ENCODE data around the gene ZNF793. TPM values are rescaled to one million over a fixed set of nuclear protein-coding genes. Genes with fewer than 3 reads are reported as not detected.

ZNF793 gene
- total and polyA plus RNA-seq, 2 experiments from 2014 or later = 8.0 to 11.4 TPM

DNA sequence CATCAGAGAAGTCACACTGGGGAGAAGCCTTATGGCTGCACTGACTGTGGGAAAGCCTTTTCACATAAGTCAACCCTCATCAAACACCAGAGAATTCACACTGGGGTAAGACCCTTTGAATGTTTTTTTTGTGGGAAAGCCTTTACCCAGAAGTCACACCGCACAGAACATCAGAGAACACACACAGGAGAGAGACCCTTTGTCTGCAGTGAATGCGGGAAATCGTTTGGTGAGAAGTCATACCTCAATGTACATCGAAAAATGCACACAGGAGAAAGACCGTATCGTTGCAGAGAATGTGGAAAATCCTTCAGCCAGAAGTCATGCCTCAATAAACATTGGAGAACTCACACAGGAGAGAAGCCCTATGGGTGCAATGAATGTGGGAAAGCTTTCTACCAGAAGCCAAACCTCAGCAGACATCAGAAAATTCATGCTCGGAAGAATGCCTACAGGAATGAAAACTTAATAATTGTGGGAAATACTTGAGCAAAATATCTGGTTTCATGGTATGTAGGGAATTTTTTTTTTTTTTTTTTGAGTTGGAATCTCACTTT is 30.7 kb downstream of the ZNF793 start (continued):
- no peak for TF ChIP-seq ZNF462 (CRISPR knock-in tag; IDR thresholded peaks at IDR 0.05)
- TF ChIP-seq, protein P1, sequence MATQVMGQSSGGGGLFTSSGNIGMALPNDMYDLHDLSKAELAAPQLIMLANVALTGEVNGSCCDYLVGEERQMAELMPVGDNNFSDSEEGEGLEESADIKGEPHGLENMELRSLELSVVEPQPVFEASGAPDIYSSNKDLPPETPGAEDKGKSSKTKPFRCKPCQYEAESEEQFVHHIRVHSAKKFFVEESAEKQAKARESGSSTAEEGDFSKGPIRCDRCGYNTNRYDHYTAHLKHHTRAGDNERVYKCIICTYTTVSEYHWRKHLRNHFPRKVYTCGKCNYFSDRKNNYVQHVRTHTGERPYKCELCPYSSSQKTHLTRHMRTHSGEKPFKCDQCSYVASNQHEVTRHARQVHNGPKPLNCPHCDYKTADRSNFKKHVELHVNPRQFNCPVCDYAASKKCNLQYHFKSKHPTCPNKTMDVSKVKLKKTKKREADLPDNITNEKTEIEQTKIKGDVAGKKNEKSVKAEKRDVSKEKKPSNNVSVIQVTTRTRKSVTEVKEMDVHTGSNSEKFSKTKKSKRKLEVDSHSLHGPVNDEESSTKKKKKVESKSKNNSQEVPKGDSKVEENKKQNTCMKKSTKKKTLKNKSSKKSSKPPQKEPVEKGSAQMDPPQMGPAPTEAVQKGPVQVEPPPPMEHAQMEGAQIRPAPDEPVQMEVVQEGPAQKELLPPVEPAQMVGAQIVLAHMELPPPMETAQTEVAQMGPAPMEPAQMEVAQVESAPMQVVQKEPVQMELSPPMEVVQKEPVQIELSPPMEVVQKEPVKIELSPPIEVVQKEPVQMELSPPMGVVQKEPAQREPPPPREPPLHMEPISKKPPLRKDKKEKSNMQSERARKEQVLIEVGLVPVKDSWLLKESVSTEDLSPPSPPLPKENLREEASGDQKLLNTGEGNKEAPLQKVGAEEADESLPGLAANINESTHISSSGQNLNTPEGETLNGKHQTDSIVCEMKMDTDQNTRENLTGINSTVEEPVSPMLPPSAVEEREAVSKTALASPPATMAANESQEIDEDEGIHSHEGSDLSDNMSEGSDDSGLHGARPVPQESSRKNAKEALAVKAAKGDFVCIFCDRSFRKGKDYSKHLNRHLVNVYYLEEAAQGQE (IDR thresholded peaks at IDR 0.05; ENCODE audit: unreplicated experiment) = no peak
- no peak for TF ChIP-seq ETS1 (IDR thresholded peaks at IDR 0.05)
- TF ChIP-seq STAT1 (IDR thresholded peaks at IDR 0.05; ENCODE audit: unreplicated experiment) = no peak
- no peak for TF ChIP-seq ZNF331 (CRISPR knock-in tag; IDR thresholded peaks at IDR 0.05; ENCODE audit: low read depth)
- TF ChIP-seq JUNB (IDR thresholded peaks at IDR 0.05; ENCODE audit: unreplicated experiment) = no peak
- TF ChIP-seq POLR2AphosphoS5 (IDR thresholded peaks at IDR 0.05; ENCODE audit: low read depth) = no peak

Measured in GM23338 (cell line).